H1 (cell line): ENCODE measurements around the gene CAPZB. TPM values are rescaled to one million over a fixed set of nuclear protein-coding genes. Genes with fewer than 3 reads are reported as not detected.

Experiments used
- CTCF ChIA-PET: fragments of 300-600 bp; sonication (Branson Sonifier 250); formaldehyde crosslinking; loops from one replicate; lab custom pipeline; 2021; ENCODE audit not compliant: partially characterized antibody; lab: Charles Lee
- POLR2A ChIA-PET: fragments of 300-600 bp; sonication (Branson Sonifier 250); formaldehyde crosslinking; loops from one replicate; lab custom pipeline; 2021; ENCODE audit warnings: inconsistent platforms; ENCODE audit not compliant: partially characterized antibody; lab: Charles Lee
- DNase-seq, 2 experiments: peaks; one replicate each; pipeline versions ENCODE4 v3.0.0 to v3.0.0-alpha.2; 2010 to 2022; ENCODE audit warnings: low spot score in 2 of 2, low read depth in 1 of 2, mixed read lengths in 1 of 2
- FAIRE-seq: peaks from 2 replicates; lab custom pipeline; 2011; peaks lifted over from hg19 to GRCh38; lab: Jason Lieb, UNC
- H2AFZ ChIP-seq: 2 replicates; pipeline ENCODE4 v1.8.1; 2012; ENCODE audit warnings: low read length, inconsistent platforms
- H2AK5ac ChIP-seq: 2 replicates; pipeline ENCODE4 v1.6.1; 2013; ENCODE audit warnings: low read depth, low read length
- H2BK120ac ChIP-seq: replicated peaks from 2 replicates; pipeline ENCODE3; 2013; ENCODE audit warnings: low read depth, low read length, inconsistent platforms
- H2BK12ac ChIP-seq: 2 replicates; pipeline ENCODE4 v1.6.1; 2013; ENCODE audit warnings: low read depth, low read length
- H2BK15ac ChIP-seq: 2 replicates; pipeline ENCODE4 v1.6.1; 2013; ENCODE audit warnings: low read length
- H2BK20ac ChIP-seq: 2 replicates; pipeline ENCODE4 v1.6.1; 2013; ENCODE audit warnings: low read length
- H2BK5ac ChIP-seq: 2 replicates; pipeline ENCODE4 v1.6.1; 2013; ENCODE audit warnings: low read depth, low read length
- H3K14ac ChIP-seq: 2 replicates; pipeline ENCODE4 v1.6.1; 2013; ENCODE audit warnings: inconsistent platforms; ENCODE audit not compliant: insufficient read length
- H3K18ac ChIP-seq: 2 replicates; pipeline ENCODE4 v1.6.1; 2013; ENCODE audit warnings: low read length; ENCODE audit errors: extremely low read depth
- H3K23ac ChIP-seq: 2 replicates; pipeline ENCODE4 v1.6.1; 2013; ENCODE audit warnings: inconsistent platforms; ENCODE audit not compliant: insufficient read length
- H3K23me2 ChIP-seq: 2 replicates; pipeline ENCODE4 v1.6.1; 2013; ENCODE audit warnings: low read depth, low read length
- H3K27ac ChIP-seq: 2 replicates; pipeline ENCODE4 v1.6.1; 2011; ENCODE audit warnings: low read depth, low read length, inconsistent platforms
- H3K27me3 ChIP-seq, 4 experiments: replicated peaks in 1 of 4; 1 replicate in 1 of 4; 2 replicates in 3 of 4; pipeline versions ENCODE4 v1.6.1 to v1.8.1; 2011 to 2013; ENCODE audit warnings: low read length in 3 of 4, mild to moderate bottlenecking in 3 of 4, inconsistent platforms in 2 of 4, mixed read lengths in 2 of 4, moderate library complexity in 1 of 4; ENCODE audit not compliant: control insufficient read depth in 3 of 4, insufficient read depth in 3 of 4; ENCODE audit errors: extremely low read depth in 1 of 4
- H3K36me3 ChIP-seq, 4 experiments: 2 replicates each; pipeline versions ENCODE4 v1.6.1 to v1.8.1; 2011 to 2013; ENCODE audit warnings: mild to moderate bottlenecking in 4 of 4, low read length in 3 of 4, moderate library complexity in 2 of 4, control low read depth in 1 of 4, inconsistent platforms in 1 of 4; ENCODE audit not compliant: insufficient read depth in 4 of 4, control insufficient read depth in 2 of 4
- H3K4ac ChIP-seq: replicated peaks from 2 replicates; pipeline ENCODE3; 2013; ENCODE audit warnings: low read length, low read depth, mixed read lengths, inconsistent platforms; ENCODE audit not compliant: insufficient read length
- H3K4me1 ChIP-seq, 4 experiments: replicated peaks in 1 of 4; 1 replicate in 1 of 4; 2 replicates in 3 of 4; pipeline versions ENCODE4 v1.6.1 to v1.8.1; 2011 to 2013; ENCODE audit warnings: low read length in 3 of 4, inconsistent platforms in 2 of 4, mixed read lengths in 1 of 4; ENCODE audit not compliant: insufficient read depth in 4 of 4, control insufficient read depth in 3 of 4
- H3K4me2 ChIP-seq, 2 experiments: 2 replicates each; pipeline versions ENCODE4 v1.6.1 to v1.8.1; 2011 to 2013; ENCODE audit warnings: low read depth in 2 of 2, low read length in 2 of 2, control low read depth in 1 of 2, inconsistent platforms in 1 of 2, mild to moderate bottlenecking in 1 of 2; ENCODE audit not compliant: insufficient read depth in 1 of 2
- H3K4me3 ChIP-seq, 4 experiments: fragments of 200-600, 300-600 bp in 1 of 4; sonication (generic), shearing (Covaris generic), sonication (Bioruptor Twin) in 1 of 4; 2 replicates each; pipeline versions ENCODE4 v1.5.1 to v1.8.1; 2011 to 2016; ENCODE audit warnings: low read length in 4 of 4, low read depth in 3 of 4, control low read depth in 2 of 4, inconsistent platforms in 2 of 4, mild to moderate bottlenecking in 2 of 4, mixed read lengths in 1 of 4, moderate library complexity in 1 of 4; ENCODE audit not compliant: insufficient read depth in 2 of 4; ENCODE audit errors: extremely low read depth in 1 of 4
- H3K56ac ChIP-seq: replicated peaks from 2 replicates; pipeline ENCODE3; 2013; ENCODE audit warnings: low read depth, mild to moderate bottlenecking, mixed read lengths, low read length, inconsistent platforms; ENCODE audit not compliant: insufficient read length
- H3K79me1 ChIP-seq: 2 replicates; pipeline ENCODE4 v1.6.1; 2013; ENCODE audit warnings: low read depth, low read length, control low read depth
- H3K79me2 ChIP-seq, 2 experiments: 2 replicates each; pipeline versions ENCODE4 v1.6.1 to v1.8.1; 2012 to 2013; ENCODE audit warnings: low read length in 2 of 2, mild to moderate bottlenecking in 2 of 2, inconsistent platforms in 1 of 2; ENCODE audit not compliant: insufficient read depth in 2 of 2, control insufficient read depth in 1 of 2
- H3K9ac ChIP-seq, 4 experiments: replicated peaks in 1 of 4; 1 replicate in 1 of 4; 2 replicates in 3 of 4; pipeline versions ENCODE4 v1.6.1 to v1.8.1; 2011 to 2013; ENCODE audit warnings: low read depth in 3 of 4, low read length in 3 of 4, control low read depth in 2 of 4, mild to moderate bottlenecking in 2 of 4, moderate library complexity in 2 of 4, inconsistent platforms in 1 of 4; ENCODE audit errors: extremely low read depth in 1 of 4
- H3K9me3 ChIP-seq, 2 experiments: 2 replicates each; pipeline versions ENCODE4 v1.6.1 to v1.8.1; 2012 to 2013; ENCODE audit warnings: mild to moderate bottlenecking in 2 of 2, moderate library complexity in 2 of 2, control low read depth in 1 of 2, inconsistent platforms in 1 of 2, low read depth in 1 of 2, low read length in 1 of 2, mixed read lengths in 1 of 2; ENCODE audit not compliant: insufficient read depth in 2 of 2
- H4K20me1 ChIP-seq, 2 experiments: replicated peaks in 1 of 2; 2 replicates each; pipeline versions ENCODE3 to v1.8.1; 2011 to 2013; ENCODE audit warnings: inconsistent platforms in 2 of 2, low read length in 2 of 2, mild to moderate bottlenecking in 1 of 2; ENCODE audit not compliant: insufficient read depth in 2 of 2, control insufficient read depth in 1 of 2
- H4K5ac ChIP-seq: 2 replicates; pipeline ENCODE4 v1.6.1; 2013; ENCODE audit warnings: low read length, low read depth, mixed read lengths, inconsistent platforms; ENCODE audit not compliant: insufficient read length
- H4K8ac ChIP-seq: 2 replicates; pipeline ENCODE4 v1.8.0; 2013; ENCODE audit warnings: mild to moderate bottlenecking, moderate library complexity, low read length, inconsistent platforms; ENCODE audit not compliant: insufficient read depth; ENCODE audit errors: extremely low read depth
- H4K91ac ChIP-seq: replicated peaks from 2 replicates; pipeline ENCODE3; 2013; ENCODE audit warnings: low read length, mixed read lengths, inconsistent platforms; ENCODE audit not compliant: insufficient read length
- ASH2L ChIP-seq: fragments of 200-600, 300-600 bp; sonication (generic); IDR thresholded peaks from one replicate; pipeline ENCODE4 v1.7.1; 2017; ENCODE audit warnings: low read length
- BACH1 ChIP-seq: IDR thresholded peaks from 2 replicates; pipeline ENCODE4 v1.6.1; 2012; ENCODE audit warnings: low read length, improper control_type of control experiment
- CHD2 ChIP-seq: IDR thresholded peaks from 2 replicates; pipeline ENCODE4 v1.6.1; 2012; ENCODE audit warnings: low read length, improper control_type of control experiment
- CREB1 ChIP-seq: IDR thresholded peaks from 2 replicates; pipeline ENCODE4 v1.6.1; 2012; ENCODE audit warnings: inconsistent platforms
- JUN ChIP-seq: IDR thresholded peaks from 2 replicates; pipeline ENCODE4 v1.6.1; 2011; ENCODE audit warnings: low read depth, mild to moderate bottlenecking, improper control_type of control experiment, low read length
- RAD21 ChIP-seq, 2 experiments: IDR thresholded peaks in 1 of 2; conservative IDR thresholded peaks in 1 of 2; 2 replicates each; pipeline ENCODE4 v1.6.1; 2011; ENCODE audit warnings: low read depth in 2 of 2, low read length in 2 of 2, improper control_type of control experiment in 1 of 2, inconsistent platforms in 1 of 2, mild to moderate bottlenecking in 1 of 2, moderate library complexity in 1 of 2
- RNF2 ChIP-seq: fragments of 200-900, 300-1000 bp; sonication (generic); IDR thresholded peaks from 2 replicates; pipeline ENCODE4 v1.7.1; 2016; ENCODE audit warnings: borderline replicate concordance, low read depth, mild to moderate bottlenecking, antibody characterized with exemption, low read length; ENCODE audit not compliant: poor library complexity, severe bottlenecking; ENCODE audit errors: missing control alignments
- SP2 ChIP-seq: IDR thresholded peaks from 2 replicates; pipeline ENCODE4 v1.6.1; 2012; ENCODE audit warnings: mild to moderate bottlenecking, low read length, inconsistent platforms
- TCF12 ChIP-seq: IDR thresholded peaks from 2 replicates; pipeline ENCODE4 v1.6.1; 2011; ENCODE audit warnings: low read depth, mild to moderate bottlenecking, low read length
- TEAD4 ChIP-seq: IDR thresholded peaks from 2 replicates; pipeline ENCODE4 v1.6.1; 2012; ENCODE audit warnings: low read depth, low read length, inconsistent platforms, mixed read lengths
- WGBS, 2 experiments: shearing (Covaris generic) in 1 of 2; methylation state at CpG; one replicate each; pipeline versions ENCODE4 v1.1.6 to v1.1.7; 2013 to 2015; ENCODE audit warnings: low lambda C conversion rate in 2 of 2, mixed read lengths in 2 of 2, inconsistent platforms in 1 of 2, low coverage in 1 of 2, missing lambda C conversion rate in 1 of 2; ENCODE audit not compliant: insufficient replicate concordance in 2 of 2, insufficient coverage in 1 of 2, insufficient read length in 1 of 2; ENCODE audit errors: extremely low coverage in 1 of 2, missing lambda C conversion rate in 1 of 2; 5-methylcytosine and 5-hydroxymethylcytosine counted together
- polyA plus RNA-seq, 7 experiments: library from polyadenylated mRNA; depleted of rRNA in 3 of 7; stranded (reverse) in 5 of 7; unstranded in 2 of 7; fragments of >200 nt in 5 of 7; fragments of 200-250 nt in 2 of 7; gene quantifications; 1 replicate in 5 of 7; 2 replicates in 1 of 7; 4 replicates in 1 of 7; pipeline versions ENCODE4 v1.2.1 to v1.2.3, GENCODE V29; 2011 to 2013; ENCODE audit warnings: missing spikeins in 2 of 7, mixed read lengths in 2 of 7
- total RNA-seq: library from RNA; stranded (reverse); fragmentation: NEBNext Ultra II Directional; extraction: Animal tissue kit (Norgen Biotek cat#: 25700); gene quantifications from 2 replicates; pipeline ENCODE4 v1.2.1, GENCODE V29; 2021
- TF ChIP-seq, protein P1 (sequence below), 3 experiments: IDR thresholded peaks; 1 replicate in 2 of 3; 2 replicates in 1 of 3; pipeline versions ENCODE4 v1.5.1 to v1.6.1; 2011; ENCODE audit warnings: low read length in 3 of 3, mild to moderate bottlenecking in 3 of 3, inconsistent platforms in 2 of 3, low read depth in 1 of 3, moderate library complexity in 1 of 3; ENCODE audit not compliant: insufficient read depth in 1 of 3; ENCODE audit errors: control extremely low read depth in 1 of 3

Gene CAPZB
- total and polyA plus RNA-seq, 2 of the 8 experiments (the other 6 are each of a cell fraction or from before 2014, with no cell fraction given) = 162 to 371 TPM

GRCh38 chr1:19325368-19325957, 159.9 kb downstream of the CAPZB start:
- Histone ChIP-seq H3K4me1 (no peaks in the 10 kb centered on the region), H4K91ac (no peak overlapping the region), H3K4me2 (no peak overlapping the region), H4K20me1 (peaks cover 0 to 14% of the 10 kb centered on the region in 2 experiments), H4K8ac (no peak overlapping the region), H4K5ac (no peak overlapping the region), H2BK5ac (no peak overlapping the region), H2BK12ac (no peak overlapping the region), H3K14ac (no peak overlapping the region), H3K18ac (no peak overlapping the region), H2AFZ (no peak overlapping the region), H3K56ac (no peak overlapping the region), H2BK15ac (no peak overlapping the region), H3K27ac (no peak overlapping the region), H2BK120ac (no peak overlapping the region), H2BK20ac (no peak overlapping the region), H3K27me3 (no peaks in the 10 kb centered on the region), H3K79me2 (no peaks in the 10 kb centered on the region), H3K79me1 (no peaks in the 10 kb centered on the region; the same call in 1 of the 2 replicates), H3K4ac (no peak overlapping the region), H3K9me3 (no peaks in the 10 kb centered on the region), H3K4me3 (no peak overlapping the region), H3K36me3 (peaks cover 5 to 16% (median 10%) of the 10 kb centered on the region in 4 experiments; a peak in 5 of 8 replicates), H2AK5ac (no peak overlapping the region), H3K9ac (no peak overlapping the region), H3K23ac (no peak overlapping the region), H3K23me2 (no peaks in the 10 kb centered on the region)
- no peak for DNase-seq
- FAIRE-seq = no peak
- CTCF ChIA-PET = interaction anchor here (1.0 to 2.8 kb wide), 6 partner anchors 9 to 43 kb away, joined by 3 to 9 read pairs (median 4); no protein-coding TSS in a partner anchor
- POLR2A ChIA-PET = interaction anchor here (0.5 to 16.9 kb wide), 3 partner anchors 5 to 73 kb away, joined by 4 to 143 read pairs (median 143); partner anchors contain the start of genes AKR7A2 and SLC66A1
- 86% methylated on average over 14 of the region's 19 CpGs; no CpG with 5 or more reads in 1 of the 2 experiments for WGBS, 2 experiments
- TF ChIP-seq CREB1 (no peak), TEAD4 (no peak), RAD21 (IDR thresholded peaks at IDR 0.05 in 1 of 2, conservative IDR thresholded peaks at IDR 0.05 in 1 of 2; ENCODE audit: low read depth in 2 of 2, low read length in 2 of 2) (no peak), BACH1 (no peak), ASH2L (no peak), JUN (no peak), SP2 (no peak), CHD2 (no peak), TCF12 (no peak), RNF2 (no peak)
- TF ChIP-seq, protein P1, sequence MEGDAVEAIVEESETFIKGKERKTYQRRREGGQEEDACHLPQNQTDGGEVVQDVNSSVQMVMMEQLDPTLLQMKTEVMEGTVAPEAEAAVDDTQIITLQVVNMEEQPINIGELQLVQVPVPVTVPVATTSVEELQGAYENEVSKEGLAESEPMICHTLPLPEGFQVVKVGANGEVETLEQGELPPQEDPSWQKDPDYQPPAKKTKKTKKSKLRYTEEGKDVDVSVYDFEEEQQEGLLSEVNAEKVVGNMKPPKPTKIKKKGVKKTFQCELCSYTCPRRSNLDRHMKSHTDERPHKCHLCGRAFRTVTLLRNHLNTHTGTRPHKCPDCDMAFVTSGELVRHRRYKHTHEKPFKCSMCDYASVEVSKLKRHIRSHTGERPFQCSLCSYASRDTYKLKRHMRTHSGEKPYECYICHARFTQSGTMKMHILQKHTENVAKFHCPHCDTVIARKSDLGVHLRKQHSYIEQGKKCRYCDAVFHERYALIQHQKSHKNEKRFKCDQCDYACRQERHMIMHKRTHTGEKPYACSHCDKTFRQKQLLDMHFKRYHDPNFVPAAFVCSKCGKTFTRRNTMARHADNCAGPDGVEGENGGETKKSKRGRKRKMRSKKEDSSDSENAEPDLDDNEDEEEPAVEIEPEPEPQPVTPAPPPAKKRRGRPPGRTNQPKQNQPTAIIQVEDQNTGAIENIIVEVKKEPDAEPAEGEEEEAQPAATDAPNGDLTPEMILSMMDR (IDR thresholded peaks at IDR 0.05; ENCODE audit: control extremely low read depth in 1 of 3, insufficient read depth in 1 of 3, low read depth in 1 of 3, low read length in 3 of 3) = no peak
